Panc1 (cell line): ENCODE measurements around the gene MAPK10.

Experiments
- CTCF ChIP-seq: fragments of 450-650 bp; IDR thresholded peaks from 2 replicates; pipeline ENCODE4 v1.5.1; 2017; ENCODE audit warnings: mild to moderate bottlenecking
- POLR2AphosphoS5 ChIP-seq: IDR thresholded peaks from 2 replicates; pipeline ENCODE4 v1.6.1; 2012; ENCODE audit warnings: mild to moderate bottlenecking, low read depth, low read length, moderate library complexity

GRCh38 chr4:86393749-86394148 lies 33.9 kb upstream of the MAPK10 start:
- TF ChIP-seq POLR2AphosphoS5 (no peak), CTCF (no peak)
